ENCODE results near the gene FANCD2OS.
"Not testable (repeated sequence)": the region's sequence is repeated elsewhere in the genome, so short reads cannot be mapped to it uniquely, and the experiment has no call there.

The FANCD2OS gene

DNA sequence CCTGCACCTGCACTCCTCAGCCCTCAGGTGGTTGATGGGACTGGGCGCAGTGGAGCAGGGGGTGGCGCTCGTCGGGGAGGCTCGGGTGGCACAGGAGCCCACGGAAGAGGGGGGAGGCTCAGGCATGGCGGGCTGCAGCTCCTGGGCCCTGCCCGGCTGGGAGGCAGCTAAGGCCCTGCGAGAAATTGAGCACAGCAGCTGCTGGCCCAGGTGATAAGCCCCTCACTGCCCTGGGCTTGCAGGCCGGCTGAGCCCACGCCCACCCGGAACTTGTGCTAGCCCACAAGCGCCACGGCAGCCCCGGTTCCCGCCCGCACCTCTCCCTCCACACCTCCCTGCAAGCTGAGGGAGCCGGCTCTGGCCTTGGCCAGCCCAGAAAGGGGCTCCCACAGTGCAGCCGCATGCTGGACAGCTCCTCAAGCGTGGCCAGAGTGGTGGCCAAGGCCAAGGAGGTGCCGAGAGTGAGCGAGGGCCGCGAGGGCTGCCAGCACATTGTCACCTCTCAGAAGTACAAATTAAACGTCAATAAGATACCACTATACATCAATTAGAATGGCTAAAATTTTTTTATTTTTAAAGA lies 28.5 kb upstream of the FANCD2OS start:
- H3K4me1 ChIP-seq (ENCODE audit: control insufficient read depth, insufficient read depth, low read length): no peaks in the 10 kb centered on the region
- H3K9ac ChIP-seq (ENCODE audit: low read length): no peak overlapping the region
- H3K36me3 ChIP-seq (ENCODE audit: control insufficient read depth, insufficient read depth, low read length, severe bottlenecking): no peaks in the 10 kb centered on the region
- no peak overlapping the region for H3K4me3 ChIP-seq (ENCODE audit: low read length)
- H3K27me3 ChIP-seq (replicated peaks; ENCODE audit: control insufficient read depth, insufficient read depth, low read length): no peaks in the 10 kb centered on the region
- no peaks in the 10 kb centered on the region for H3K9me3 ChIP-seq (ENCODE audit: control insufficient read depth, low read length)
- no peak for DNase-seq (ENCODE audit: low read depth)

DNA sequence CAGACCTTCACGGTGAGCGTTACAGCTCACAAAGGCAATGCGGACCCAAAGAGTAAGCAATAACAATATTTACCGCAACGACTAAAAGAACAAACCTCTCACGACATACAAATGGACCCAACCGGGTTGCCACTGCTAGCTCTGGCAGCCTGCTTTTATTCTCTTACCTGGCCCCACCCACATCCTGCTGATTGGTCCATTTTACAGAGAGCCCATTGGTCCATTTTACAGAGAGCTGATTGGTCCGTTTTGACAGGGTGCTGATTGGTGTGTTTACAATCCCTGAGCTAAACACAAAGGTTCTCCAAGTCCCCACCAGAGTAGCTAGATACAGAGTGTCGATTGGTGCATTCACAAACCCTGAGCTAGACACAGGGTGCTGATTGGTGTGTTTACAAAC lies 27.8 kb upstream of the FANCD2OS start:
- H3K36me3 ChIP-seq (ENCODE audit: control insufficient read depth, insufficient read depth, low read length, severe bottlenecking): not testable (repeated sequence)

GRCh38 chr3:10122724-10123123 lies 14.7 kb upstream of the FANCD2OS start:
- Histone ChIP-seq H3K27me3 (replicated peaks; ENCODE audit: control insufficient read depth, insufficient read depth, low read length) (no peaks in the 10 kb centered on the region), H3K36me3 (ENCODE audit: control insufficient read depth, insufficient read depth, low read length, severe bottlenecking) (peaks cover 42% of the 10 kb centered on the region), H3K9ac (ENCODE audit: low read length) (no peak overlapping the region), H3K4me3 (ENCODE audit: low read length) (no peak overlapping the region), H3K9me3 (ENCODE audit: control insufficient read depth, low read length) (no peaks in the 10 kb centered on the region), H3K4me1 (ENCODE audit: control insufficient read depth, insufficient read depth, low read length) (peaks cover 4% of the 10 kb centered on the region)
- DNase-seq (ENCODE audit: low read depth): no peak

More for the DNA sequence above, 27.8 kb upstream of the FANCD2OS start:
- DNase-seq (ENCODE audit: low read depth); H3K9ac ChIP-seq (ENCODE audit: low read length); H3K4me3 ChIP-seq (ENCODE audit: low read length); H3K4me1 ChIP-seq (ENCODE audit: control insufficient read depth, insufficient read depth, low read length); H3K9me3 ChIP-seq (ENCODE audit: control insufficient read depth, low read length); H3K27me3 ChIP-seq (replicated peaks; ENCODE audit: control insufficient read depth, insufficient read depth, low read length): not testable (repeated sequence)

DNA sequence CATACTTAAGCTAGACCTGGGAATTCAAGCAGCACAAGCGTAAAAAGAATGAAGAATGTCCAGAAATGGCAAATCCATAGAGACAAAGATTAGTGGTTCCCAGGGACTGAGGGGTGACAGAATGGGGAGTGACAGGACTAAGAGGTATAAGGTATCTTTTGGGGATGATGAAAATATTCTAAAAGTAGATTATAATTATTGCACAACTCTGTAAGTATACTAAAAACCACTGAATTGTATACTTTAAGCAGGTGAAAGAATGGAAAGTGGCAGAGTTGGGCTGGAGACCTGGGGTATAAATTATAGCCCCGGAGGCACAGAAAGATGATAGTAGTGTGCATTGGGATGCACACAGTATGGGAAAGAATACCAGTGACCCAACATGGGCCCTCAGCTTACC lies 13.0 kb upstream of the FANCD2OS start:
- no peak overlapping the region for H3K4me3 ChIP-seq (ENCODE audit: low read length)
- no peaks in the 10 kb centered on the region for H3K27me3 ChIP-seq (replicated peaks; ENCODE audit: control insufficient read depth, insufficient read depth, low read length)
- peaks cover 27% of the 10 kb centered on the region for H3K36me3 ChIP-seq (ENCODE audit: control insufficient read depth, insufficient read depth, low read length, severe bottlenecking)
- H3K9ac ChIP-seq (ENCODE audit: low read length): no peak overlapping the region
- peaks cover 18% of the 10 kb centered on the region for H3K4me1 ChIP-seq (ENCODE audit: control insufficient read depth, insufficient read depth, low read length)
- H3K9me3 ChIP-seq (ENCODE audit: control insufficient read depth, low read length): no peaks in the 10 kb centered on the region
- no peak for DNase-seq (ENCODE audit: low read depth)

DNA sequence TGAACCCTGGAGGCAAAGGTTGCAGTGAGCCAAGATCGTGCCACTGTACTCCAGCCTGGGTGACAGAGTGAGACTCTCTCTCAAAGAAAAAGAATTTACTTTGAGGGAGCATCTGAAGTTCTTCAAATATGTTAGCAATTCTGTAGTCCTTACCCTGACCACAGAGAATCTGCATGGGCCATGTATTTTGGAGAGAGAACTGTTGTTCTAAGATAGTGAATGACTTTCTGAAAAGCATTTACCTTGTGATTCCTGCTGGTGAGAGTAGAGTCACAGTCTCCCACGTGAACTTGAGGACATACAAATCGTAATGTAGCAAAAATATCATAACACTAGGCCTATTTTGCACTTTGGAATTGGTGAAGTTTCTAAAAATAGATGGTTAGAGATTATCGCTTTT lies 11.3 kb upstream of the FANCD2OS start:
- Histone ChIP-seq H3K9me3 (ENCODE audit: control insufficient read depth, low read length) (no peaks in the 10 kb centered on the region), H3K27me3 (replicated peaks; ENCODE audit: control insufficient read depth, insufficient read depth, low read length) (no peaks in the 10 kb centered on the region), H3K9ac (ENCODE audit: low read length) (no peak overlapping the region), H3K4me1 (ENCODE audit: control insufficient read depth, insufficient read depth, low read length) (peaks cover 16% of the 10 kb centered on the region), H3K4me3 (ENCODE audit: low read length) (no peak overlapping the region), H3K36me3 (ENCODE audit: control insufficient read depth, insufficient read depth, low read length, severe bottlenecking) (peaks cover 16% of the 10 kb centered on the region)
- no peak for DNase-seq (ENCODE audit: low read depth)

- Histone ChIP-seq H3K4me1 (ENCODE audit: control insufficient read depth, insufficient read depth, low read length) (peaks cover 15% of the 10 kb centered on the region), H3K36me3 (ENCODE audit: control insufficient read depth, insufficient read depth, low read length, severe bottlenecking) (peaks cover 9% of the 10 kb centered on the region), H3K9ac (ENCODE audit: low read length) (peak overlapping the region; percentile 94), H3K27me3 (replicated peaks; ENCODE audit: control insufficient read depth, insufficient read depth, low read length) (no peaks in the 10 kb centered on the region), H3K4me3 (ENCODE audit: low read length) (peak overlapping the region; percentile 99), H3K9me3 (ENCODE audit: control insufficient read depth, low read length) (no peaks in the 10 kb centered on the region)
- DNase-seq (ENCODE audit: low read depth): no peak
Observed at GRCh38 chr3:10116928-10117327, 8.9 kb upstream of the FANCD2OS start.

DNA sequence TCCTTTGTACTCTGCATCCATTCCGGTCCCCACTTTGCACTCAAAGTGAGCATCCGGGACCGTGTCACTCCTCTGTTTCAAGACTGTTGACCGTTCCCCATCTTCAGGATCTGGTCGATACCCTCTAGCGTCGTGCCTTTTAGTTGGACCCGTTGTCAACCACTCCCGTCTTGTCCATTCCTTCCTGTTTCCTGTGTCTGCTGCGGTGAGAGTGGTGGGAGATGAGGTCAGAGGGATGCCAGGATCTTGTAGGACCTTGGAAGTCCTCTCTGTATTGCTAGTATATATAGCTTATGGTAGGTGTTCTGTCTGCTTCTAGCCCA lies 8.0 kb upstream of the FANCD2OS start:
- no peaks in the 10 kb centered on the region for H3K9me3 ChIP-seq (ENCODE audit: control insufficient read depth, low read length)
- peak overlapping the region; percentile 99 for H3K4me3 ChIP-seq (ENCODE audit: low read length)
- peaks cover 5% of the 10 kb centered on the region for H3K36me3 ChIP-seq (ENCODE audit: control insufficient read depth, insufficient read depth, low read length, severe bottlenecking)
- H3K9ac ChIP-seq (ENCODE audit: low read length): peak overlapping the region; percentile 94
- DNase-seq (ENCODE audit: low read depth): no peak
- no peaks in the 10 kb centered on the region for H3K27me3 ChIP-seq (replicated peaks; ENCODE audit: control insufficient read depth, insufficient read depth, low read length)
- H3K4me1 ChIP-seq (ENCODE audit: control insufficient read depth, insufficient read depth, low read length): peaks cover 15% of the 10 kb centered on the region

- H3K4me1 ChIP-seq (ENCODE audit: control insufficient read depth, insufficient read depth, low read length): peaks cover 15% of the 10 kb centered on the region
- DNase-seq (ENCODE audit: low read depth): peak; percentile 99
- H3K27me3 ChIP-seq (replicated peaks; ENCODE audit: control insufficient read depth, insufficient read depth, low read length): no peaks in the 10 kb centered on the region
- peak within 1 kb of the TSS; percentile 99 for H3K4me3 ChIP-seq (ENCODE audit: low read length)
- no peaks in the 10 kb centered on the region for H3K36me3 ChIP-seq (ENCODE audit: control insufficient read depth, insufficient read depth, low read length, severe bottlenecking)
- H3K9me3 ChIP-seq (ENCODE audit: control insufficient read depth, low read length): no peaks in the 10 kb centered on the region
- H3K9ac ChIP-seq (ENCODE audit: low read length): peak within 1 kb of the TSS; percentile 94
Observed at GRCh38 chr3:10115326-10116137, 7.5 kb upstream of the FANCD2OS start, which contains the start of gene BRK1. Gene BRK1 (plus strand): TSS chr3:10115675. CDS start chr3:10115702, 27 bp downstream.

DNA sequence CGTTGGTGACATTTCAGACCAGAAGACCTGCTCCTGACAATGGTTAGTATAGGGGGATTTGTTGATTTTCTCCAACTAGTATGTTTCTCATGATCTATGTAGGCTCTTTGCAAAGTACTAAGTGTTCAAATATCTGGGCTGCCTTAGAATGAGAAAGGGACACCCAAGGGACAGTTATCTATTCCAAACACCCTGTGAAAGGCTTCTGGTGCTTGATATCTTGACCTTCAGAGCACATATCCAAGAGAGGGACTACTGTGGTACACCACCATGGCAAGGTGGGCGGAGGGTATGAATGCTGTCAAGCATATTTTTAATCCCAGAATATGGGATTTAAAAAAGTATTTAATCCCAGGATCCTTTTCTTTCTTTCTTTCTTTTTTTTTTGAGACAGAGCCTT lies 1.1 kb downstream of the FANCD2OS start:
- Histone ChIP-seq H3K4me3 (ENCODE audit: low read length) (no peak overlapping the region), H3K36me3 (ENCODE audit: control insufficient read depth, insufficient read depth, low read length, severe bottlenecking) (no peaks in the 10 kb centered on the region), H3K4me1 (ENCODE audit: control insufficient read depth, insufficient read depth, low read length) (peaks cover 3% of the 10 kb centered on the region), H3K9ac (ENCODE audit: low read length) (no peak overlapping the region), H3K9me3 (ENCODE audit: control insufficient read depth, low read length) (no peaks in the 10 kb centered on the region), H3K27me3 (replicated peaks; ENCODE audit: control insufficient read depth, insufficient read depth, low read length) (no peaks in the 10 kb centered on the region)
- no peak for DNase-seq (ENCODE audit: low read depth)

GRCh38 chr3:10099041-10099440 lies 9.0 kb downstream of the FANCD2OS start:
- Histone ChIP-seq H3K27me3 (replicated peaks; ENCODE audit: control insufficient read depth, insufficient read depth, low read length) (no peaks in the 10 kb centered on the region), H3K4me3 (ENCODE audit: low read length) (no peak overlapping the region), H3K9ac (ENCODE audit: low read length) (no peak overlapping the region), H3K36me3 (ENCODE audit: control insufficient read depth, insufficient read depth, low read length, severe bottlenecking) (no peaks in the 10 kb centered on the region), H3K9me3 (ENCODE audit: control insufficient read depth, low read length) (no peaks in the 10 kb centered on the region), H3K4me1 (ENCODE audit: control insufficient read depth, insufficient read depth, low read length) (peaks cover 6% of the 10 kb centered on the region)
- no peak for DNase-seq (ENCODE audit: low read depth)

- no peak overlapping the region for H3K4me3 ChIP-seq (ENCODE audit: low read length)
- H3K27me3 ChIP-seq (replicated peaks; ENCODE audit: control insufficient read depth, insufficient read depth, low read length): no peaks in the 10 kb centered on the region
- H3K36me3 ChIP-seq (ENCODE audit: control insufficient read depth, insufficient read depth, low read length, severe bottlenecking): no peaks in the 10 kb centered on the region
- no peaks in the 10 kb centered on the region for H3K9me3 ChIP-seq (ENCODE audit: control insufficient read depth, low read length)
- DNase-seq (ENCODE audit: low read depth): no peak
- H3K4me1 ChIP-seq (ENCODE audit: control insufficient read depth, insufficient read depth, low read length): peaks cover 11% of the 10 kb centered on the region
- no peak overlapping the region for H3K9ac ChIP-seq (ENCODE audit: low read length)
Observed at GRCh38 chr3:10093678-10094077, 14.4 kb downstream of the FANCD2OS start.

All from adipocyte (in vitro differentiated cells).